GM19099 (cell line): ENCODE results near the gene ANKRD44.

Experiments
- POLR2A ChIP-seq: IDR thresholded peaks from 3 replicates; pipeline ENCODE4 v1.6.1; 2011; ENCODE audit warnings: low read depth; ENCODE audit not compliant: insufficient read length; ENCODE audit errors: extremely low read depth

The ANKRD44 gene

GRCh38 chr2:197327472-197328098, 17.0 kb upstream of the ANKRD44 start:
- no peak for TF ChIP-seq POLR2A

DNA sequence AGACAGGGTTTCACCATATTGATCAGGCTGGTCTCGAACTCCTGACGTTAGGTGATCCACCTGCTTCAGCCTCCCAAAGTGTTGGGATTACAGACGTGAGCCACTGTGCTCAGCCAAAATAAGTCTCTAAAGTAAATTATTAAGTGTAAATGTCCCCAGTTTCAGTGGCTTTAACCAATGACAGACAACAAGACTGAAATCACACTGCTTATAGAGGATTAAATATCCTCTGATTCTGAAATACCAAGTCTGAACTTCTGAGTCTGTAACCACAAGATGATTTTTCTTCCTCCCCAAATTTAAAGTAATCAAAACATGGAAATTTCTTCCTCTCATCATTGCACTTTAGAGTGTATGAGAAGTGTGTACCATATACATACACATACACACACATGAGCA, 16.5 kb upstream of the ANKRD44 start:
- TF ChIP-seq POLR2A, result no peak

DNA sequence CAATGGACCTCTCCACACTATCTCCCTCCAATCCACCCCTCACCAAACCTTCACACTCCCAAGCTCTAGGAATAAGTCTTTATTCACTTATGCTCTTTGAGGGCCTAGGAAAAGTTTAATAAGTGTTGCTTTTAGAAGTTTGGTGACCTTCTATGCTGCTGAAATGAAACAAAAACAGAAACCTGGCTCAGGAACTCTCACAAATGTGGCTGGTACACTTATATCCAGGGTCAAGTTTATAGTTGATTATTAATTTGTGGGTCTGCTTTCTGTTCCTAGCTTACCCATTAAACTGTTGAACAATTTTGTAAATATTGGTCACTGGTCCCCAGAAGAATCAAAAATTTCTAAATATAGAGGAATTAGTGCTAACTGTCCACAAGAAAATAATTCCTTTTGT, 14.2 kb upstream of the ANKRD44 start:
- no peak for TF ChIP-seq POLR2A

- TF ChIP-seq POLR2A, result peak; percentile 57
Observed at GRCh38 chr2:197322724-197323720, 12.4 kb upstream of the ANKRD44 start.

DNA sequence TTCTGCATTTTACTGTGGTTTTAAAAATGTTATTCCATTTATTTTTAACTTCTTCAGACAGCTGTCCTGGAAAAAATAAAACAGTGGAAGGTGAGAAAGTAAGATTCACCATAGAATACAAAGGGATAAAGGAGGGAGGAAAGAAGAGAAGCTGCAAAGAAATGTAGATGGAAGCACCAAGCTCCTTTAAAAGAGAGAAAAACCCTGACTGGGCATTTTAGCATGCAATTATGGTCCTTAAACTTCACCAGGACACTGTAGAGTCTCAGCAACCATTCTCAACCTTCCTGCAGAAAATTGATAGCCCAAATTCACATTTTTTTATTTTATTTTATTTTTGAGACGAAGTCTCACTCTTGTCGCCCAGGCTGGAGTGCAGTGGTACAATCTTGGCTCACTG, 11.6 kb upstream of the ANKRD44 start:
- no peak for TF ChIP-seq POLR2A

DNA sequence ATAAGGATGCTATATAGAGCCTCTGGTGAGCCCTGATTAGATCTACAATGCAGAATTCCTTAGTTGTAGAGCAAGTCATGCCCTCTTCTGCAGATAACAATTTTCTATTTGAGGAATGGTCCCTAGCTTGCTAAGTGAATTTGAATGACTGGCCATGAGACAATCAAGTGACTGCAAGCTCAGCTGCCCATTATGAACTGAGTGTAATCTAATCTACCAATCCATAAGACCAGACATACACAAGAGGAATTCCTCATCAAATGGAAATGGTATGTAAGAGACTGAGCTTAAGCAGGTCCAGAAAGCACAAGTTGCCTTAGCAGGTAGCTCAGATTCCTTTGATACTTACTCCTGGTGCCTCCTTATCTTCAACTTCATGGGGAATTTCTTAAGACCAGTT, 4.8 kb upstream of the ANKRD44 start:
- TF ChIP-seq POLR2A, result no peak

- TF ChIP-seq POLR2A, result no peak
Observed at GRCh38 chr2:197312186-197312585, 1.6 kb upstream of the ANKRD44 start.

DNA sequence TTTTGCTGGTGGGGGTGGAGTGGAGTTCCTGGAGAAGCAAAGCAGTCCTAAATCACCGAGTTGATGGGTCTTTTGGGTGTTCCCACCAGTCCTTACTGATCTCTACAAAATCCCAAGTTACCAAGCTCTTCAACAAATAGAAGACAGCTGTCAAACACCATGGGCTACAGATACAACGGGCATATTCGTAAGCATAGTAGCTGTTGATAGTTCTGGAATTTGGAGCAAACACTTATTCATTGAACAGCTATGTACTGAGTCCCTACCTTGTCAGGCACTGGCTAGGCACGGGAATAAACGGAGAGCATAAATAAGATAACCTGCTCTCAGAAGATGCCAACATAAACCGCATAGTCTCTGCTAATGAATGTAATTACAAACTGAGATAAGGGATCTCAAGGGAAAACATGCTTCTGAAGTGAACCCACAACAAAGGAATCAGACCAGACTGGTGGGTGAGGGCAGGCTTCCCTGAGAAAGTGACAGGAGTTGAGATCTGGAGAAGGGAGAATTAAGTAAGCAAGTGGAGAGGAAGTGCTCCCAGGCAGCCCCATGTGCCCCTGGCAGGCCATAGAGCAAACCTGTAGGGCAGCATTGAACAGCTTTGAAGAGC, 947 bp upstream of the ANKRD44 start:
- no peak for TF ChIP-seq POLR2A

DNA sequence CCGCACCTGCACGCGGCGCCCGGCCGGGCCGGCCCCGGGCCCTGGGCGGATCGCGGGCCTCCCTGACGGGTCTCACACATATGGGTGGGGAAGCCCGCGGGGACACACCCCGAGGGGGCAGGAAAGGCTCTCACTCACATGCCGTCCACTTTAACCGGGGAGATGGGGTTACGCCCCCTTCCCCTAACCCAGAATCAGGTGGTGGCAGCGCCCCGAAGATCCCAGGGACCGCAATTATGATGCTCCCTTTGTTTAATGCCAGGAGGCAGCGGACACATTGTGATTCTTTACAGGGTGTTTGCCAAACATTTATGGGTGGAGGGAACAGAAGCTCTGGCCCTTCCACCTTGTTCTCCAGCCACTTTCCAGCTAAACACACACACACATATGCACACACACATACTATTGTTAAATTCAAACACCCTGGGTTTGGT, 424 bp upstream of the ANKRD44 start:
- TF ChIP-seq POLR2A, result no peak

DNA sequence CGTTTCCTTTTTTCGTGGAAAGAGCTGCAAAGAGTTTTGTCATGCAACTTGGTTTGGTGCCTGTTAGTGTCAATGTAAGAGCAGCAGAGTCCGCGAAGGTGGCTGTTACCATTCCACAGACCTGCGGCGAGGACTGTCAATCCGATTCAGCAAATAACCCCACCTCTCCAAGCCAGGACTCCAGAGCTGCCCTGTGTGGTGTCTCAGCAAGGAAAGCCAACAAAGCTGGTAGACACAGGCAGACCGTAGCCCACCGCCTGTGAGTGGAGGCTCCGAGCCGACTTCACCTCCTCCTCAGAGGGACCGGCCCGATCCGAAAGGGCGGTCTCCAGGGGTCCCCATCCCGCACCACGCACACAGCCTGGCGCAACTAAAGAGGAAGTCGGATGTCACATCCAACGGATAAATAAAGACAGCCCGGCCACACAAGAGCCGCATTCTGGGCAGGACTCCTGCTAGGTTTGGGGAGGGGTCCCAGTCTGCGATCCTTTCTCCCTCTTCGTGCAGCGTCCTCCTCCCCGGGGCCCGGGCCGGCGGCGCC, 819 bp downstream of the ANKRD44 start:
- no peak for TF ChIP-seq POLR2A

DNA sequence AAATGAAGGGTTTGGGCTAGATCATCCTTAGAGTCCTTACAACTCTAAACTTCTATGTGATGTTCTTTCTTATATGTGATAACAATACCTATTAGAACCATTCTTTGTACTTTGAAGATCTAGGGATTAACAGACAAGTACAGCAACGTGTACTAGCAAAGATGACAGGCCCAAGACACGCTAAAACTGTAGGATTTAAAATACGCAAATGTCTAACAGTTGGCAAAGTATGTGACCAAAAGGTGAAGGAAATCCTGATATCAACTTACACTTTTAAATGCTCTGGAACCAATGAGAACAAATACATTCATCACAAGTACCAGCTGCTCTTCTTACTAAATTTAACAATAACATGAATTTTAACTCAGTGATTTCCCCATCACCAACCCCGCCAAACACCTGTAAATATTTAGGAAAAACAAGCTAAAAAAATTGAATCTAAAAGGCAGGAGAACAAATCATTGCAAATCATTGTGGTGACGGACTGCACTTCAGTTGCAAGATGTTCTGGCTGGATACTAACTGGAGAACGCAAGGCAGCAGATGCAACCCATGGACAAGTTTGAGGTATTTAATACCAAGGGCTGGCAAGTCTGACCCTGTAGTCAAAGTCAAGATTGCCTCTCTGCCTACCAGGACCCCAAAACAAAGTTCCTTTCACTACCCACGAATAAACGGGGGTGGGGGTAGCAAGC, 1.4 kb downstream of the ANKRD44 start:
- peak; percentile 3 for TF ChIP-seq POLR2A

- peak; percentile 30 for TF ChIP-seq POLR2A
Observed at GRCh38 chr2:197308585-197308984, 2.0 kb downstream of the ANKRD44 start.

- no peak for TF ChIP-seq POLR2A
Observed at GRCh38 chr2:197307933-197308521, 2.6 kb downstream of the ANKRD44 start.

GRCh38 chr2:197307236-197307932, 3.2 kb downstream of the ANKRD44 start:
- TF ChIP-seq POLR2A, result no peak
